HL-60 (cell line): ENCODE results near the gene TRAPPC14.

Experiments
- POLR2AphosphoS5 ChIP-seq: IDR thresholded peaks from 2 replicates; pipeline ENCODE4 v1.6.1; 2012; ENCODE audit warnings: low read depth
- TF ChIP-seq, protein P1 (sequence below): IDR thresholded peaks from one replicate; pipeline ENCODE4 v1.5.1; 2011; ENCODE audit warnings: low read length, control low read depth, inconsistent platforms; ENCODE audit not compliant: insufficient read depth

DNA sequence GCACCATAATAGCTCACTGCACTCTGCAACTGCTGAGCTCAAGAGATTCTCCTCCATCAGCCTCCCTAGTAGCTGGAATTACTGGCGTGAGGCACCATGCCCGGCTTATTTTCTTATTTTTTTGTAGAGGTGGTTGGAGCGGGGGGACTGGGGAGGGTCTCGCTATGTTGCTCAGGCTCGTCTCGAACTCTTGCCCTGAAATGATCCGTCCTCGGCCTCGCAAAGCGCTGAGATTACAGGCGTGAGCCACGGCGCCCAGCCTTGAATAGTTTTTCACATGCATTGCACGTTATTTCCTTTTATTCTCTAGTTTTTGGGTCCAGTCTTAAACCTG lies 10.3 kb downstream of the TRAPPC14 start:
- TF ChIP-seq, protein P1, sequence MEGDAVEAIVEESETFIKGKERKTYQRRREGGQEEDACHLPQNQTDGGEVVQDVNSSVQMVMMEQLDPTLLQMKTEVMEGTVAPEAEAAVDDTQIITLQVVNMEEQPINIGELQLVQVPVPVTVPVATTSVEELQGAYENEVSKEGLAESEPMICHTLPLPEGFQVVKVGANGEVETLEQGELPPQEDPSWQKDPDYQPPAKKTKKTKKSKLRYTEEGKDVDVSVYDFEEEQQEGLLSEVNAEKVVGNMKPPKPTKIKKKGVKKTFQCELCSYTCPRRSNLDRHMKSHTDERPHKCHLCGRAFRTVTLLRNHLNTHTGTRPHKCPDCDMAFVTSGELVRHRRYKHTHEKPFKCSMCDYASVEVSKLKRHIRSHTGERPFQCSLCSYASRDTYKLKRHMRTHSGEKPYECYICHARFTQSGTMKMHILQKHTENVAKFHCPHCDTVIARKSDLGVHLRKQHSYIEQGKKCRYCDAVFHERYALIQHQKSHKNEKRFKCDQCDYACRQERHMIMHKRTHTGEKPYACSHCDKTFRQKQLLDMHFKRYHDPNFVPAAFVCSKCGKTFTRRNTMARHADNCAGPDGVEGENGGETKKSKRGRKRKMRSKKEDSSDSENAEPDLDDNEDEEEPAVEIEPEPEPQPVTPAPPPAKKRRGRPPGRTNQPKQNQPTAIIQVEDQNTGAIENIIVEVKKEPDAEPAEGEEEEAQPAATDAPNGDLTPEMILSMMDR = no peak
- no peak for TF ChIP-seq POLR2AphosphoS5
